ENCODE measurements around the gene SCPEP1. TPM values are rescaled to one million over a fixed set of nuclear protein-coding genes. Genes with fewer than 3 reads are reported as not detected.
A peak's percentile ranks its signal among the peaks of the same experiment; 100 is the strongest.

Gene SCPEP1
- total RNA-seq = 100 to 1,000 TPM in 1 of 4 donors, 10 to 100 TPM in 3; 48.7 to 150 (median 64.7) TPM

DNA sequence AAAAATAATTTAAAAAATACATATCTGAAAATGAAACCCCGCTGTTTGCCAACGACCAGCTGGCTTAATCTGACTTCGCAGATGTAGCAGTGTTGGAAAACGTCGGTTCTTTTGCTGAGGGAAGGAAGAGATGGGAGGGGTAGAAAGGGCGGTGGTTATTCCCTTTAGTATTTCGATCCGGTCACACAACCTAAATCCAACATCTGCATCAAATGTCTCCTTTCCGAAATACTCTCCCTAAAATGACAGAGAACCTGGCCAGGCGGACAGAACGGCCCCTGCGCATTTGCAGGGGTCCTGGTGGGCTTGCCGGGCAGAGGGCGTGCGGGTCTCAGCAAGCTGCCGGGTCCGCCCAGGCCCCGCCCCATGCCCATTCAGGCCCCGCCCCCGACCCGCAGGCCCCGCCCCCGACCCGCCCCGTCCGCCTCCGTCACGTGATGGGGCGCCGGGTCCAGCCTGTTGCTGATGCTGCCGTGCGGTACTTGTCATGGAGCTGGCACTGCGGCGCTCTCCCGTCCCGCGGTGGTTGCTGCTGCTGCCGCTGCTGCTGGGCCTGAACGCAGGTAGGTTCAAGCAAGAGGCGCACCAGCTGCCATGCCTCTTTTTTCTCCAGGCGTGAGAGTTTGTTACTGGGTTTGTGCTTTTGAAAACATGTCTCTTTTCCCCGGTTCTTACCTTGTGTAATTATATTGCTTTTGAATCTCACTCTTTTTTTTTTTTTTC is at the start of gene SCPEP1:
Gene SCPEP1, plus strand, starts transcription at position 459 of the 723 bp plus-strand sequence. Its CDS starts 29 bp downstream, at position 488.
- TF ChIP-seq POLR2A (IDR thresholded peaks at IDR 0.05) = peak; percentile 57 to 70
- TF ChIP-seq, protein P1, sequence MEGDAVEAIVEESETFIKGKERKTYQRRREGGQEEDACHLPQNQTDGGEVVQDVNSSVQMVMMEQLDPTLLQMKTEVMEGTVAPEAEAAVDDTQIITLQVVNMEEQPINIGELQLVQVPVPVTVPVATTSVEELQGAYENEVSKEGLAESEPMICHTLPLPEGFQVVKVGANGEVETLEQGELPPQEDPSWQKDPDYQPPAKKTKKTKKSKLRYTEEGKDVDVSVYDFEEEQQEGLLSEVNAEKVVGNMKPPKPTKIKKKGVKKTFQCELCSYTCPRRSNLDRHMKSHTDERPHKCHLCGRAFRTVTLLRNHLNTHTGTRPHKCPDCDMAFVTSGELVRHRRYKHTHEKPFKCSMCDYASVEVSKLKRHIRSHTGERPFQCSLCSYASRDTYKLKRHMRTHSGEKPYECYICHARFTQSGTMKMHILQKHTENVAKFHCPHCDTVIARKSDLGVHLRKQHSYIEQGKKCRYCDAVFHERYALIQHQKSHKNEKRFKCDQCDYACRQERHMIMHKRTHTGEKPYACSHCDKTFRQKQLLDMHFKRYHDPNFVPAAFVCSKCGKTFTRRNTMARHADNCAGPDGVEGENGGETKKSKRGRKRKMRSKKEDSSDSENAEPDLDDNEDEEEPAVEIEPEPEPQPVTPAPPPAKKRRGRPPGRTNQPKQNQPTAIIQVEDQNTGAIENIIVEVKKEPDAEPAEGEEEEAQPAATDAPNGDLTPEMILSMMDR (IDR thresholded peaks at IDR 0.05) = no peak

DNA sequence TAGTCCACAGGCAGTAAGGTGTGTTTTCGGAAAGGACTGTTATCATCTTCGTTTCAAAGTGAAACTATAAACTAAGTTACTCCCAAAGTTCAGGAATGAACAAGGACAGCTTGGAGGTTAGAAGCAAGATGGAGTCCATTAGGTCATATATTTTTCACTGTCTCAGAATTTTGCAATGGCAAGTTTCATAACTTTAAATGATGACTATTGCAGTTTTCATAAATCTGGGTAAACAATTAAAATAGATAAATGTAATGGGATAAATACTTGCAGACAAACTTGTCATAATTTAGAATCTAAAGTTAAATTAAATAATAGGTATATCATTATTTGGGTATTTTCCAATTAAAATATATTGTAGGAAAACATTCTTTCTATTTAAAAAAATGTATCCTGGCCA is 49.3 kb upstream of the SCPEP1 start:
- no peaks in the 10 kb centered on the region for H3K4me1 ChIP-seq
- H3K27ac ChIP-seq = no peak overlapping the region
- TF ChIP-seq POLR2A (IDR thresholded peaks at IDR 0.05) = no peak
- TF ChIP-seq, protein P1 (IDR thresholded peaks at IDR 0.05) = no peak
- no peaks in the 10 kb centered on the region for H3K27me3 ChIP-seq
- no peaks in the 10 kb centered on the region for H3K9me3 ChIP-seq
- no peak overlapping the region for H3K4me3 ChIP-seq
- DNase-seq = no peak
- H3K36me3 ChIP-seq = no peaks in the 10 kb centered on the region

More for the DNA sequence above, at the start of gene SCPEP1:
- H3K27ac ChIP-seq = peak within 1 kb of the TSS; percentile 20 to 78 (median 61)
- DNase-seq = peak; percentile 86 to 92 (median 91)
- H3K27me3 ChIP-seq = no peaks in the 10 kb centered on the region
- no peaks in the 10 kb centered on the region for H3K9me3 ChIP-seq
- peaks cover 0 to 10% (median 0%) of the 10 kb centered on the region in 3 donors for H3K36me3 ChIP-seq
- H3K4me3 ChIP-seq = peak within 1 kb of the TSS; percentile 51 to 78 (median 60)
- peaks cover 0 to 12% (median 0%) of the 10 kb centered on the region in 4 donors for H3K4me1 ChIP-seq

DNA sequence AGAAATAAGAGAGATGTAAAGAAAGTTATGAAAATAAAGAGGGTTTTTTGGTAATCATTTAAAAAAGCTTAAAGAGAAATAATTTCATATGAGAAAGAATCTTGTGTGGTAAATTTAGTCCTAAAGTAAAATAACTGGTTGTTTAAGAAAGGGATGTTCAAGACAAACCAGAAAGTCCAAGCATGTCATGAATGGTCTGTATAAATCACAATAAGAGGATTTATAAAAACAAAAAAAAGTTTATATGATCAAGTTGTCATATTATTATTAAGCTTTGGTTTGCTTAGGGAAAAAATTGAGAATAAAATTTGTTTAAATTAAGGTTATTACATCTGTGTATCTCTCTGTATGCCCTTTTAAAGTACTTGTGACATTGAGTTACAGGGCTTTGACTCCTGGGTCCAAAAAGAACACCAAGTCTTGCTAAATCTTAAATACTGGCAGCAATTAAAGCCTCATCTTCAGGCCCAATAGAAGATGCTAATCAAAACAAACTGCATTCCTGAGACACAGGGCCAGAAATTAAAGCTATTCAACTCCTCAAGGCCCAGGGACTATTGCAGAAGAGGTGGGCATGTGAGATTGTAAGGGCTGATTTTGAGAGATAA is 48.5 kb upstream of the SCPEP1 start:
- Histone ChIP-seq H3K36me3 (peaks cover 0 to 4% (median 0%) of the 10 kb centered on the region in 3 donors), H3K27me3 (no peaks in the 10 kb centered on the region), H3K4me3 (no peak overlapping the region), H3K4me1 (no peaks in the 10 kb centered on the region), H3K27ac (no peak overlapping the region), H3K9me3 (no peaks in the 10 kb centered on the region)
- TF ChIP-seq, protein P1 (IDR thresholded peaks at IDR 0.05) = no peak
- no peak for TF ChIP-seq POLR2A (IDR thresholded peaks at IDR 0.05)
- DNase-seq = no peak

DNA sequence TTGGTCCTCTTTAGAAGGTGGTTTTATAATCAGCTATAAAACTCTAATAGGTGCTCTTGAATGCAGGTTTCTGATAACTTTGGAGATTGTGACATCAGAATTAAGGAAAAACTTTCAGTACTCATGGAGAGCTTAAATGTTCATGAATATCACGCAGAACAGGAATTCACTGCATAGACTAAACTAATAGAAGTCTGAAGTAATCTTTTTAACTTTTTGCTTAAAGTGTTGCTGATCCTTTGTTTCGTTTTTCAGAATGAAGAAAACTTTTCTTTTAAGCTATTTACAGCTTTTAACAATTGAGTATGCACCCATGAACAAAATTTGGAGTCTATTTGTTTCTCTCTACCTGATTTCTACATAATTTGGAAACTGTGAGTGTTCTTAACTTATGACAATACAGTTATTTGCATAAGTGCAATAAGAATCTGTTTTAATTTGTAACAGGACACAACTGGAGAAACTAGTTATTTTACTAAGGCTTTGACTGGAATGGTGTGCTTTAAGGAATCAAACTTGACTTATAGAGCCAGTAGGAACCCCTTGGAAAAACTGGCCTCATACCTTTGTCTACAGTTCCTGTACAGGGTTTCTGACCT is 47.1 kb upstream of the SCPEP1 start:
- Histone ChIP-seq H3K4me1 (no peaks in the 10 kb centered on the region), H3K4me3 (no peak overlapping the region), H3K9me3 (no peaks in the 10 kb centered on the region), H3K36me3 (peaks cover 0 to 10% (median 0%) of the 10 kb centered on the region in 3 donors), H3K27me3 (no peaks in the 10 kb centered on the region), H3K27ac (no peak overlapping the region)
- TF ChIP-seq, protein P1 (IDR thresholded peaks at IDR 0.05) = no peak
- no peak for TF ChIP-seq POLR2A (IDR thresholded peaks at IDR 0.05)
- no peak for DNase-seq

- no peak for TF ChIP-seq POLR2A (IDR thresholded peaks at IDR 0.05)
- TF ChIP-seq, protein P1 (IDR thresholded peaks at IDR 0.05) = no peak
- Histone ChIP-seq H3K9me3 (no peaks in the 10 kb centered on the region), H3K27ac (no peak overlapping the region), H3K4me3 (no peak overlapping the region), H3K4me1 (peaks cover 0 to 7% (median 0%) of the 10 kb centered on the region in 4 donors), H3K27me3 (no peaks in the 10 kb centered on the region), H3K36me3 (peaks cover 0 to 26% (median 0%) of the 10 kb centered on the region in 3 donors)
- no peak for DNase-seq
Measured at GRCh38 chr17:56933151-56933745, 44.7 kb upstream of the SCPEP1 start.
